Bladder microvascular endothelial cell (primary cell): ENCODE results near the gene CABP5. TPM values are rescaled to one million over a fixed set of nuclear protein-coding genes. Genes with fewer than 3 reads are reported as not detected.

ENCODE experiments used
- total RNA-seq: library from RNA; depleted of rRNA; stranded (reverse); fragments of >200 nt; gene quantifications from 2 replicates; pipeline ENCODE4 v1.2.3, GENCODE V29; 2014

CABP5 gene
- total RNA-seq, result not detected in 2 replicates

GRCh38 chr19:48043675-48044258 lies at the start of gene CABP5:
Gene CABP5, minus strand, starts transcription at chr19:48044079. Its CDS starts 157 bp downstream, at chr19:48043922.

GRCh38 chr19:47994209-47994802 lies 49.6 kb downstream of the CABP5 start, which contains the start of gene ELSPBP1:
Gene ELSPBP1, plus strand, starts transcription at chr19:47994632. Its CDS starts 14,036 bp downstream, at chr19:48008668.

GRCh38 chr19:47992070-47992469 lies 51.8 kb downstream of the CABP5 start, which contains the start of gene BSPH1:
Gene BSPH1, minus strand, starts transcription at chr19:47992170. Its CDS starts 89 bp downstream, at chr19:47992081.

Other genes with a start within 250 kb of the CABP5 start
- gene TPRX1, start 239.5 kb downstream of the CABP5 start, total RNA-seq, result not detected in 2 replicates
- gene CRX, start 222.1 kb downstream of the CABP5 start, total RNA-seq, result under 0.01 TPM in 1 of 2 replicates, not detected in the other
- gene TPRX2, start 184.8 kb downstream of the CABP5 start, total RNA-seq, result not detected in 2 replicates
- not detected in 2 replicates for gene SULT2A1, start 157.8 kb downstream of the CABP5 start, total RNA-seq
- gene BSPH1, start 51.9 kb downstream of the CABP5 start, total RNA-seq, result not detected in 2 replicates
- not detected in 2 replicates for gene ELSPBP1, start 49.4 kb downstream of the CABP5 start, total RNA-seq
- 84.7 and 463 TPM in 2 replicates for gene PLA2G4C, start 66.7 kb upstream of the CABP5 start, total RNA-seq
- 46.9 and 49.3 TPM in 2 replicates for gene LIG1, start 126.3 kb upstream of the CABP5 start, total RNA-seq
- 2.1 and 3.7 TPM in 2 replicates for gene ZSWIM9, start 126.6 kb upstream of the CABP5 start, total RNA-seq
- gene CARD8, start 211.8 kb upstream of the CABP5 start, total RNA-seq, result 47.3 and 92.1 TPM in 2 replicates
- gene ZNF114, start 226.0 kb upstream of the CABP5 start, total RNA-seq, result 0.63 and 0.97 TPM in 2 replicates